Stimulated activated CD8-positive, alpha-beta memory T cell treated with anti-CD3 and anti-CD28 coated beads, Interleukin-4, amount 100 ng/mL, for 24 hours (primary cell): ENCODE measurements around the gene CLK4.

ENCODE experiments used
- DNase-seq: peaks from one replicate; pipeline ENCODE4 v3.0.0-alpha.2; 2020; ENCODE audit warnings: low read depth

The CLK4 gene

DNA sequence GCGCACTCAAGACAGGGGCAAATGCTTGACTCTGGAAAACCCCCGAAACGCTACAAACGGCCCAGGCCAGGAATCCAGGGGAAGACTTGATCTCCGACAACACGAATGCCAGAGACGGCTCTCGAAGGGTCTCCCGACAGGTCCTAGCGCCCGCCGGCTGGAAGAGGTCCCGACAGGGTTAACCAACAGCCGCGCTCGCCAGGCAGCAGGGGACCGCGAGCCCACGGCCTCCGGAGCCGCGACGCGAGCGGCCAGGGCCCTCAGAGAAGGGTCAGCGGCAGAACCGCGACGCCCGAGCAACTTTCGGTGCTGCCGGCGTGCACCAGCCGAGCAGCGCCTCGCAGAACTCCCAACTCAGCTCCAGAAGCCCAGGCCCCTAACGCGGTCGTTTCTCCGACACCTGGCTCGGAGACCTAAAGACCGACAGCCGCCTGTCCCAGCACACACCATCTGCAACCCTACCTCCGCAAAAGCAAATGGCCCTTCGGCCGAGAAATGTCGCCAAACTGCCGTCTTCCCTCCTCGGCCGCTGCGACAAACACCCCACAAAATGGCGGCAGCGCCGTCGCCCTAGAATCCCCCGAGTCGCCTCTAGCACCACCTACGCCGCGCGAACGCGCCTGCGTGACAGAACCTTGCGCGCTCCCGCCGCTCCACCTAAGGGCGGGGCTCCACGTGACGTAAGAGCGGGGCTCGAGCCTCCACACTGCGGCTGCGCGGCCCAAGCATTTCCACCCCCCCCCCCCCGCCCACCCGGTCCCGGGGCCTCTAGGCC lies at the start of gene CLK4:
Gene CLK4, minus strand, starts transcription at position 567 of the 775 bp plus-strand sequence. CDS start 3,634 bp downstream, outside the sequence.
- peak; percentile 97 for DNase-seq

DNA sequence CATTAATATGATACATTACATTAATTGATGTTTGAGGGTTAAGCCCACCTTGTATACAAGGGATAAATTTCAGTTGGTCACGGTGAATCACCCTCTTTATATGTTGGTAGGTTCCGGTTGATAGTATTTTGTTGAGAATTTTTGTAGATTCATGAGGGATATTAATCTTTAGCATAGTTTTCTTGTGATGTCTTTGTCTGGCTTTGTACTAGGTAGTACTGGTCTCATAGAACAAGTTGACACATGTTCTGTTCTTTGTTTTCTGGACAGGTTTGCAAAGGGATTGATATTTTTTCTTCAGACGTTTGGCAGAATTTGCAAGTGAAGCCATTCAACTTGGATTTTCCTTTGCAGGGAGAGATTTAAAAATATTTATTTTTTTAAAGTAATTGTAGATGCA lies 49.1 kb upstream of the CLK4 start:
- DNase-seq: no peak

DNA sequence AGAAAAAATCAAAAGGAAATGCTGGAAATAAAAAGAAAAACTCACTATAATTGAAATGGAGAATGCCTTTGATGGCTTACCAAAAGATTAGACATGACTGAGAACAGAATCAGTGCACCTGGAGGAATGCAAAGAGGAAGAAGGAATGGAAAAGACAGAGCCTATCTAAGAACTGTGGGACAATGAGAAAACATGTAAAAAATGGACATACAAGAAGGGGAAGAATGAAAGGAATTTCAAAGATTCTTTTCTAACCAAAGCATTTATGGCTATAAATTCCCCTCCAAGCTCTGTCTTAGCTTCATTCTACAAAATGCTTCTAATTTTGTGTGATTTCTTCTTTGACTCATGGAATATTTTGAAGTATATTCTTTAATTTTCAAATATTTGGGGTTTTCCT lies 47.5 kb upstream of the CLK4 start:
- no peak for DNase-seq

DNA sequence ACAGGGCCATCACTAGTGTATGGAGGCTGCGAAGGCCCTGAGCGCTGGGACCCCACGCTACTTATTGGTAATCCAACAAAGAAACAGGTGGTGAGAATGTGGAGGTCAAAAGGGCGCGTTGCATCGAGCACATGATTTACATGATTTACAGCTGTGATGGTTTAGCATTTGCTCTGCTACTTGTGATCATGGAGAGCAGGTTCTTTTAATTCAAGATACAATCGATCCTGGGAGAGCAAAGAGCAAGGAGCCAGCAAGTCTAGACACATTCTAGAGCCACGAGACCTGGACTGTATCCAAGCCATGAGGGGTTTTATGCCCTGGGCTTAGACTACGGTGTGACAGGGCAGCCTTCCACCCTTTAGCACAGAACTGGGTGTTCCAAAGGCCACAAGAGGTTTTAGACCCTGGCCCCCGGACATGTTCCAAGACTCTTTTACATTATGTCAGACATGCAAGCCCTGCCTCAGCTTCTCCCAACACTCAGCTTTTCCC lies 47.0 kb upstream of the CLK4 start:
- no peak for DNase-seq

DNA sequence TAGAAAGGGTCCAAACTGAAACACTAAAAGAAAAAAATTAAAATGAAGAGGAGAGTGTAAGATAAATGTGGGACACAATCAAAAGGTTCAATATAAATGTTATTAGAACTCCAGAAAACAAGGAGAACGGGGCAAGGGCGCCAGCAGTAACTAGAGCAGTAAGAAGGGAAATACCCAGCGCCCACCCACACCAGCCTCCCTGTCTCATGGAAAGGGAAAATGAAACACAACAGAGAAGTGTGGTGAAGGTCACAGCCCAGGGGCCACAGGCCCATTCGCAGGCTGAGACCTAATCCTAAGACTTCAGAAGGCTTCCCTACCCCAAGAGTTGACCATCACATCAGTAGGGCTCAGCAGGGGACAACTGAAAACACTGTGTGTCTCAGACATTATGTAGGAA lies 45.8 kb upstream of the CLK4 start:
- no peak for DNase-seq

DNA sequence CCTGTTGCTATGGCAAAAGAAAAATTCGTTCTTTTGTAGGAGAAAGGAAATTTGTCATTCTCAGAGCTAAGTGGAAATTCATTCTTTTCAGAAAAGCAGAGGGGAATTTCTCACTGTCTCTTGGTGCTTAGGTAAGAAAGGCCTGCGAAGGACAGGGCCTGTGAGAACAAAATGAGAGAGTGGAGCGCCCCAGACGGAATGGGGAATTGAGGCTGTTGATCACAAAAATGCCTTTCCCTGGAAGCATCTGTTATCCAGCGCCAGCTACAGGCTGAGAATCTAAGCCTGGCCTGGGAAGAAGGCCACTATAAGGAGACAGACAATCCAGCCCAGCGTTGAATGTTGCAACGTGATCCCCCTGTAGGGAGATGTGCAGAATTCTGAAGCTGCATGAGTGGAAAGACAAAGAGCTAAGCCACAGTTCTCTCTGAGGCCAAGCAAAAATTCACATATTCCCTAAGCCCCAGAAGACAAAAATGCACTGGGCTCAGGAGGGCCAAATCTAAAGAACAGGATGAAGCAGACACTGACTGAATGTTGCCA lies 44.8 kb upstream of the CLK4 start:
- no peak for DNase-seq

DNA sequence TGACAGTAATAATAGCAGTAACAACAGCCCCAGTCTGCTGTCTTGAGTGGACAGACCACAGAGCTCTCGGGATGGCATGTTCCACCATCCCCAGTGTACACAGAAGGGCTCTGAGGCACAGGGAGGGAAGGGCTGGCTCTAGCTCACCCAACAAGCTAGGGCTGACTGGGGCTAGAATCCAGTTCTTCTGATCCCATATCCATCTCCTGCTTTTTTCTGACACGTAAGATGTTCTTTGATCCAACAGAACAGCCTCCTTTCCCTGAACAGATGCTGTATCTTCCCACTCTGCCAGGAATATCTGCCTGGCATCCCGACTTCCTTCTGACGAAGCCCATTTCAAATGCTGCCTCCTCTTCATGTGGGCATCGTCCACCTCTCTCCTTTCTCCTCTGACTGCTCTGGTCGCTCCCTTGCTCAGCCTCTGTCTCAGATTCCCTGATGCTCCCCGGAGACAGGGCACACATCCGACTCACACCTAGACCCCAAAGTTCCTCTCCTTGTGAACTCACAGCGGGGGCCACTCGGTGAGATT lies 43.6 kb upstream of the CLK4 start:
- no peak for DNase-seq

DNA sequence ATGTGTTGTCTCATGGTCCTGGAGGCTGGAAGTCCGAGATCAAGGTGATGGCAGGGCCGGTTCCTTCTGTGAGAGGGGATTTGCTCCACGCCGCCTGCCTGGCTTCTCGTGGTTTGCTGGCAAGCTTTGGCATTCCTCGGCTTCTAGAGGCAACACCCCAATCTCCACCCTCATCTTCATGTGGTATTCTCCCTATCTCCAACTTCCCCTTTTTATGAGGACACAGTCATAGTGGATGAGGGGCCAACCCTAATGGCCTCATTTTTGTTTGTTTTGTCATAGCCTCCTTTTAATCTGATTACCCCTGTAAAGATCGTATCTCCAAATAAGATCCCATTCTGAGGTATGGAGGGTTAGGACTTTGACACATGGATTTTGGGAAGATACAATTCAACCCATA lies 41.7 kb upstream of the CLK4 start:
- no peak for DNase-seq

DNA sequence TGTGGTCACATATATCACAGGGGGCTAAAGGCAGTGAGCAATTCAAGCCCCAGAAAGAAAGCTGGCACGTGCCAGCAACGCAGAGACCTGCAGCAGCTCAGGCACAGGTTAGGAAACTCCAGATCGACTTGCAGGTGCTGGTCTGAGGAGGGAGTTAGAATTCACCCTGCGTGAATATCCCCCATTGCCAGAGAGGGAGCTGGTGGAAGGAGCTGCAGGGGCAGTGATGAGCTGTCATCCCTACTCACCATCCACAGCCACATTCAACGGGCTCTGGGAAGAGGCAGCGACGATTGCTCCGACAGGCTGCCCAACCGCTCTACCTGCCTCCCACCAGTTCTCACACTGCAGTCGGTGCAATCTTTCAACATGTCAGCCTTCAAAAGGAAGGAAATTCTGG lies 40.8 kb upstream of the CLK4 start:
- DNase-seq: no peak

DNA sequence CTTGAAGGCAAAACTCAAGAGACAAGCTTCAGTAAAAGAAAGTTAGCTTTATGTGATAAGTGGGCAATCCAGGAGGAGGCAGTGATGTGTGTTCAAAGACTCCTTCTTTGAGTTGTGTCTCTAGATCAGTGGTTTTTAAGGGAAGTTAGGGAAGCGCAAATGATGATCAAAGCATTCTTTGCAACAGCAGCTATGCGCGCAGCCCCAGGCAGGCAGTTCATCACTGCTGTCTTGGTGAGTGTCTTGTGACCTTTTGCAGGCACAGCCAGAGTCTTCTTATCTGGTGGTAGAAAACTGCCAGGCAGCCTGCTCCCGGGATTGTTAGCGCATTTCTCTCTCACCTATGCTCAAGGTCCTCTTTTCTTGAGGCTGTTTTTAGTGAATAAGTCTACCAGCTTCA lies 40.3 kb upstream of the CLK4 start:
- DNase-seq: no peak

DNA sequence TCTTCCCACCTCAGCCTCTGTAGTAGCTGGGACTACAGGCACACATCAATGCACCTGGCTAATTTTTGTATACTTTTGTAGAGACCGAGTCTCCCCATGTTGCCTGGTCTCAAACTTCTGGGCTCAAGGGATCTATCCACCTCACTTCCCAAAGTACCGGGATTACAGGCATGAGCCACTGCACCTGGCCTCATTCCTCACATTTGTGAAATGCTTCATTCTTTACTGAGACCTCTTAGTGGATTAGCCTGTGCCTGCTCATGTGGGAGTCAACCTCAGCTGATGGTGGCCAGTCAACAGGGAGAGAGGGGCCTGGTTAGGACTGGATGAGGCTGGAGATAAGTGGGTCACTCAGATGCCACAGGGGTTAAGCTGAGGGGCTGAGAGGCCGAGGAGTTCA lies 37.3 kb upstream of the CLK4 start:
- DNase-seq: no peak

DNA sequence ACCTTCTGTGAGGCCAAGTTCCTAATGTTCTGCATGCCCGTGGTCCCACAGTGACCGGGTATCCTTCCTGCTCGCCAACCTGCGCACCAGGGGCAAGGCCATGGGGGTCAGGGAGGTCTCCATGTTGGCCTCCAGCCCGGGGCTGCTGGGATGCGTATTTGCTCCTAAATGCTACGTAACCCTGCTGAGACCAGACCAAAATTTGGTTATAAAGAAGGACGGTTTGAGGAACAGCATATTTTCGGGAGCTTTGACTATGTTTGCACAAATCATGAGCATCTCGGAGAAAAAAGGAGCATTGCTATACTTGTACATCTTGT lies 35.7 kb upstream of the CLK4 start:
- DNase-seq: no peak

DNA sequence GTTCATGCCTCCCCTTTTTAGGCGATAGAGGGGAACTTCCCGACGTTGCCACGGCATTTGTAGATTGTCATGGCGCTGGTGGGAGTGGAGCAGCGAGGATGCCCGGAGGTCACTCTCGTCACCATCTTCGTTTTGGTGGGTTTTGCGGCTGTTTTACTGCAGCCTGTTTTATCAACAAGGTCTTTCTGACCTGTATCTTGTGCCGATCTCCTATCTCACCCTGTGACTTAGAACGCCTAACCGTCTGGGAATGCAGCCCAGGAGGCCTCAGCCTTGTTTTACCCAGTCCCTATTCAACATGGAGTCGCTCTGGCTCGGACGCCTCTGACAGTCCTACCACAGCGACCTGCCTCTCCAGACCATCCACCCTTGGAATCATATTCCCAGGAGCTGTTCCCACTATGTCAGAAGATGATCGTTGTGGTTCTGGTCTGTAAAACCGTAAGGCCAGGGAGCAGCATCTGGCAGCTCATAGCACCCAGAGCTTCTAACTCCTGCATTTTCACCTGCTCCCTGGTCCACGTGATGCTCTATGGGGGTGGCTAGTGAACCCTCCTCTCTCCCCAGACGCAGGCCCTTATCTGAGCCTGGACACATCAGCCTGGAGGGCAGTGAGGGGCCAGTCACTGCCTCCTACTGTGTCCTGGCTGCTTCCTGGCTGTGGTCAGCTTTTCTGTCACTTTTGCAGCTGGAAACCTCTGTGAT lies 35.1 kb upstream of the CLK4 start:
- DNase-seq: no peak

DNA sequence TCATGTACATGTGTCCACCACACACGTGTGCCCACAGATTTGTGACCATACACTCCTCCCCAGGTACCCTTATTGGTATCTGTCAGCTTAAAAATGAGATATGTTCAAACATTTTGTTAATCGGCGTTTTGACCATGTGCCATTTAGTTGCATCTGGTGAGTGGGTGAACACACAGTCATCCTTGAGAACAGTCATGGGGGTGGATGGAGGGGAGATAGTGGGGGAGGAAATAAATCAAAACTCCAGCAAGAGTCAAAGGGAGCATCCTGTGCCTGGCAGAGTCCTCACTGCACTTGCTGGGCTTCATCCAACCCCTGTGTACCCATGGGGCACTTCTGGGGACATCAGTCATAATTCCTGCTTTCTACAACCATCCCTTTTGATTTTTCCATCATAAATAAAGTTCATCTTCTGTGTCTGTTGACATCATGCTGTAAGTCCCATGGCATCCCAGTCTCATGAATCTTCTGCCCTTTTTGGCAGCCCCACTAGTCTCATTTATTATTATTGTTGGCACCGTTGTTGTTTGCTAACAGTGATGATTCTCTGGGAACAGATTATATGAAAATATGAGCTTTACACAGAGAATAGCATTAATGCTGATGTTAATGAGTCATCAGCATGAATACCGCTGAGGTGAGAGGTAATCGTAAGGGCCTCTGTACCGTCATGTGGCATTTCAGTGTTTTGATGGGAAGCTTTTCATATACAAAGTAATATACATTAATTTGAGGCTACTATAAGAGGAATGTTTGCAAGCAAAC lies 24.4 kb upstream of the CLK4 start:
- no peak for DNase-seq

DNA sequence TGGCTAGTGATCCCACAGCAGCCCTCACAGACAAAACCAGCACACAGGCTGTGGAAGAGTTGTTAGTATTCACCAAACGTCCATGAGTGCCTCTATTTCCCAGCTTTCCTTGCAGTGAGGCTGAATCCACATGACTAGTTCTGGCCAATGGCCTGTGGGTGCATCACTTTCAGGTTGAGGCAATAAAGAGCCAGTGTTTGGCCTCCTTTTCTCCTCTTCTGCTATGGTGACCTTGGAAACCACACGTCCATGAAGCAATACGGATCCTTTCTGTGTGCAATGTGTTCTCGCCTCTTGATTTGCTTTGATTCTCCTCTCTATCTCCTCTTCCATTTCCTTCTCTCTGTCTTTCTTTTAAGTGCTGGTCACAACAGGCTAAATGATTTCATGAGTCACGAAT lies 23.4 kb upstream of the CLK4 start:
- DNase-seq: no peak

DNA sequence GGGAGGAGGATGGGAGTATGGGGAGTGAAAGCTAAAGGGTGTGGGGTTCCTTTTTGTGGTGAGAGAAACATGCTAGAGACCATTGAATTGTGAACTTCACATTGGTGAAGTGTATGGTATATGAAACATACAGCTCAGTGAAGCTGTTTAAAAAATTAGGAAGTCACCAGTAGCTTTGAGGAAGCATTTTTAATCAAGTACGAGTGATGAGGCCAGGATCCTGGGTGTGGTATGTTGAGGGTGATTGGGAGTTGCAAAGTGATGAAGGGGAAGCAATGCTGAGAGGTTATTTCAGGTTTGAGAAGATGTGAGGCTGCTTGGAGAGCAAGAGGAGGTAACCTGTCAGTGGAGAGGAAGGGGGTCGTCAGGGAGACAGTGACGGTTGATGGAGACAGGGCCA lies 22.7 kb upstream of the CLK4 start:
- no peak for DNase-seq

DNA sequence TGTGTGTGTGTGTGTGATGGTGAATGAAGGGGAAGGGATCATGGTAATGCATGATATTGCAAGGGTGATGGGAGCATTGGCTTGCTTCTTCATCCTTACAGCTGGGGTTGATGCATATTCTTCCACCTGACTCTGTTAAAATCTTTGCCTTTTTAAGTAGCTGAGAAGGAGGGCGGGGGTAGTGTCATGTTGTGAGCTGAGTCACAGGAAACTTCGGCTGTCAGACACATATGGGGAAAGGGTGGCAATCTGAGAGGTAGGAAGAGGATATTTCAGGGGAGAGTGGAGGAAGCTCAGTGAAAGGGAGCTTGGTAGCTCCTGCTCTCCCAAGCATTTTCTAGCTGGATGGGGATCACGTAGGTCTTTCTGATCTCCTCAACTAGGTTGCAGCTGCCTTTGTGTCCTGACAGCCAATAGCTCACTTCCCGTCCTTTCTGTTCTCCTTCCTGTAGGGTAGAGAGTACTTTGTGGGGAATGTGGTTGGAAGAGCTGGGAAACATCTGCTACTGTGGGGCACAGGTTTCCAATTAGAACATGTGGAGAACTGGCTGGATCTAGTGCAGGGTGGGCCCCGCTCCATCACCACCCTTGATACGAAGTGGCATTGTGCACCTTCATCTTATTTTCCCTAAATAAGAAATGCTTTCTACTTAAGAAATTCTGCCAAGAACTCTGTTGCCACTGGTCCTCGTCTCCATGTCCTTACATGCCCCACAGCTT lies 18.1 kb upstream of the CLK4 start:
- no peak for DNase-seq

DNA sequence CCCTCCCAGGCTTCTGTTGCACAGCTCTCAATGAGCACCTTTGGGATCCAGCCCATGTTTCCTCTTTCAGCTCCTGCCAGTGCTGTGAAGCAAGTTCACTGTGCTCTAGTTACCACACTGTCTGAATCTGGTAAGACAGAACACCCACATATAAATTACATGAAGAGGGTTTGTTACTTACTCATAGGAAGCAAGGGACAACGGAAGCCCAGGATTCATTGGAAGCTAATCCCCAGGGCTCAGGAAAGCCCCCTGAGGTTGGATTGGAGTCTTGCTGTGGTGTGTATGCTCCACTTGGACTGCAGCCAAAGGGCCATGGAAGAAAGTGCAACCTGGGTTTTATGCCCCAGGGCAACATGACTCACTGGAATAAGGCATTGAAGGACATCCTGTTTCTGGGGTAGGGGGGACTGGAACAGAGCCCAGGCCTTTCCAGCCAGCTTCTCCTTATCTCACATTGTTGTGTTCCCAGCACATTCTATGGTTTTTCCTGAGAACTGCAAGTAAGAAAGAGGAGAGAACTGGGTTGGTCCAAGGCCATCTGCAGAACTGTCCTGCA lies 15.6 kb upstream of the CLK4 start:
- no peak for DNase-seq

DNA sequence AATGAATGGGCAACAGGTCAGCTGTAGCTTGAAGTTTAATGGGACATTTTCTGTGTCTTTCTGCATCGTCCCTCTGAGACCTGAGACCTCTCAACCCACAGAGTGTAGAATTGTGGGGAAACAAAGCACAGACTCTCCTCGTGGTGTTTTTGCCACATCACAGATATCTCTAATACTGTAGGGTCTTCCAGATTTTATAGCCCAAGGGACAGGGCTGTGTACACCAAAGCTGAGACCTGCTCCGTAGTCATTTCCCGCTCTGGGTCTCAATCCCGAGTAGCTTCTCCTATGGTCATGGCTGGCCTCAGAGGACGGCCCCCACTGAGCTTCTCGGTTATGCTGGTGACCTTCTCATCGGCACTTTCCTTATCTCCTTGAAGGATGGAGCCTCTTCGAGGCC lies 14.9 kb upstream of the CLK4 start:
- no peak for DNase-seq

DNA sequence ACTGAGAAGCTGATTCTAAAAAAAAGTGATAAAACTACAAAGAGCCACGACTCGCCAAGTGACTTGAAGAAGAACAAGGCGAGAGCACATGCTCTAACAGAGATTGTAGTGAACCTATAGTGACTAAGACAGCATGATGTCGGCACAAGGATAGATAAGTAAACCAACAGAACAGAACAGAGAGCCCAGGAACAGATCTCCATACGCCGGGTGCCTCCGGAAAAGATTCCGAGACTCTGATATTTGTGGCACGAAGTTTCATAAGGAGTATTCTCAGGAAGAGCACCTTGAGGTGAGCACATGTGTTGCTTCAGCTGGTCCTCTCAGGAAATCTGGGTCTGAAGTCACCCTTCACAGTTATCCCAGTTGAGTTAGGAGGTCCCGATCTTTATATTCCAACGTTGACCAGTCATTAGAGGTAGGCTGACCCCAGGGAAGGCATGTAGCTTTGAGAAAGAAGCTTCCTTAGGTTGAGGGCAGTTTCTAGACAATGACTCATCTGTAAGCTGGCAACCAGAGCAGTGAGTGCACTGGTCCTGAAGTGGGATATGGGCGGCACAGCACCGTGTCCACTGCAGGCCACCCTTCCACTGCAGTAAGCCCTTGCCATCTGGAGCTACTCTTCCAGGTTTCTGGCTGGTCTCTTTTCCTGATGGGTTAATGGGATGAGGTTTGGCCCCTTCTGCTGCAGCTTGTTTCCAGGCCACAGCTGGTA lies 13.6 kb upstream of the CLK4 start:
- DNase-seq: no peak
